Astrocyte (in vitro differentiated cells and primary cell): ENCODE data around the gene MYH13.

Source experiments
- CTCF ChIP-seq: IDR thresholded peaks from 2 replicates; pipeline ENCODE4 v1.5.1; 2011; ENCODE audit warnings: low read depth, mild to moderate bottlenecking, inconsistent platforms, low read length, moderate library complexity; ENCODE audit not compliant: insufficient read depth
- EZH2 ChIP-seq: IDR thresholded peaks from 2 replicates; pipeline ENCODE4 v1.6.1; 2012; ENCODE audit warnings: mild to moderate bottlenecking, low read length, inconsistent platforms; ENCODE audit not compliant: insufficient read depth

DNA sequence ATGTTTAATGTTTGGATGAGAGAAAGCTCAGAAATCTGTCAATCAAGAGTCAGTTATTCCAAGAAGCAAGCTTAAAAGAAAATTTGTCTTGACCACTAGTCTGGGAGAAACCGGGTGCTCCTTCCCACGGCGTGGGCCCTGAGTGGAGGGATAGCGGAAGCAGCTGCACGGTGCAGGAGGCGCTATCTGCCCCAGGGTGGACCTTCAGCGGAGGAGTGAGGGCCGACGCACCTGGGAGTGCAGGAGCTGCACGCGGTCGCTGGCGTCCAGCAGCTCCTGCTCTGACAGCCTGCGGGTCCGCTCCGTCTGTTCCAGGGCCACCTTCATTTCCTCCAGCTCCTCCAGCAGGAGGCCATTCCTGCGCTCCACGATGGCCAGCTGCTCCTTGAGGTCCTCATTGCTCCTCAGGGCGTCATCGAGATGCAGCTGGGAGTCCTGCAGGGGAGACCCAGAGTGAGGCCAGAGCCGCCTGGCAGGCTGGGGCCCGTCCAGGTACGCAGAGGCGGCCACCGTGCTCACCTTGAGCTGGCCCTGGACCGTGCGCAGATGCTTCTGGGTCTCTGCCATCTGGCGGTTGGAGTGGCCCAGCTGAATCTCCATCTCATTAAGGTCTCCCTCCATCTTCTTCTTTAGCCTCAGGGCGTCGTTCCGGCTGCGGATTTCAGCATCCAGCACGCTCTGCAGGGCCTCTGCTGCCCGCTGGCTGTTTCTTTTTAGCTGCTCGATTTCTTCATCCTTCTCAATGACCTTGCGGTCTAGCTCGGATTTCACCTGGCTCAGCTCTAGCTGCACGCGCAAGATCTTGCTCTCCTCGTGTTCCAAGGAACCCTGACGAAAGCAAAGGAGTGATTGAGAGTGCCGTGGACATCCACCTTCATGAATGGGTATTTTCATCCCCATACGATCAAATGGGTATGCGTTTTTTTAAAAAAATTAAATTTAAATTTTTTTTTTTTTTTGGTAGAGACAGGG is 63.5 kb downstream of the MYH13 start:
- no peak for TF ChIP-seq CTCF
- TF ChIP-seq EZH2, result no peak
